ENCODE measurements around the gene ACVR2B. TPM values are rescaled to one million over a fixed set of nuclear protein-coding genes. Genes with fewer than 3 reads are reported as not detected.

The ACVR2B gene
- total and polyA plus RNA-seq, 7 experiments from 2014 or later, result 0.71 to 14.0 (median 7.5) TPM

- peaks cover 6 to 30% (median 13%) of the 10 kb centered on the region in 5 donors for H3K36me3 Mint-ChIP-seq
- ChIA-PET POLR2A (interaction anchor here (2.2 kb wide), 1 partner anchor 133 kb away, joined by 6 read pairs; no protein-coding TSS in a partner anchor), CTCF (interaction anchor here (0.7 to 4.1 kb wide), 3 partner anchors 103 to 361 kb away, joined by 3 to 60 read pairs (median 3); partner anchors contain the start of gene XYLB)
- H3K36me3 ChIP-seq (ENCODE audit: control insufficient read depth in 2 of 3, insufficient read depth in 3 of 3, low read length in 3 of 3), result peaks cover 3 to 34% (median 4%) of the 10 kb centered on the region in 3 experiments
- H3K27me3 Mint-ChIP-seq, result no peaks in the 10 kb centered on the region
- no peaks in the 10 kb centered on the region for H3K4me1 ChIP-seq (ENCODE audit: control insufficient read depth in 2 of 2, insufficient read depth in 2 of 2, low read length in 2 of 2)
- no peak for DNase-seq
- H3K27ac ChIP-seq (ENCODE audit: low read depth, low read length), result no peak overlapping the region
- intact Hi-C loops (cut with micrococcal nuclease), result loop anchor here (1.0 to 2.0 kb wide), 3 partner anchors 24 to 361 kb away; partner anchors contain the start of gene XYLB (in 1 of the 2)
- peaks cover 2 to 10% (median 6%) of the 10 kb centered on the region in 7 donors for H3K4me1 Mint-ChIP-seq
- ATAC-seq, result no peak
- no peak overlapping the region for H3K4me3 ChIP-seq (ENCODE audit: low read length)
- no peaks in the 10 kb centered on the region for H3K27me3 ChIP-seq (ENCODE audit: control insufficient read depth in 2 of 2, insufficient read depth in 2 of 2, low read length in 2 of 2)
- H3K9me3 Mint-ChIP-seq, result no peaks in the 10 kb centered on the region
- H3K4me3 Mint-ChIP-seq, result no peak overlapping the region
- H3K27ac Mint-ChIP-seq, result peak overlapping the region in 2 of 9 donors; percentile 10 to 42
- H3K9me3 ChIP-seq (ENCODE audit: control insufficient read depth in 2 of 3, low read length in 3 of 3), result no peaks in the 10 kb centered on the region
Observed at GRCh38 chr3:38478901-38479300, 25.2 kb downstream of the ACVR2B start.

- H3K36me3 ChIP-seq (ENCODE audit: control insufficient read depth in 2 of 3, insufficient read depth in 3 of 3, low read length in 3 of 3), result peaks cover 3 to 34% (median 4%) of the 10 kb centered on the region in 3 experiments
- H3K27me3 ChIP-seq (ENCODE audit: control insufficient read depth in 2 of 2, insufficient read depth in 2 of 2, low read length in 2 of 2), result no peaks in the 10 kb centered on the region
- H3K4me1 ChIP-seq (ENCODE audit: control insufficient read depth in 2 of 2, insufficient read depth in 2 of 2, low read length in 2 of 2), result no peaks in the 10 kb centered on the region
- CTCF ChIA-PET, result interaction anchor here (0.9 to 4.1 kb wide), 8 partner anchors 17 to 807 kb away, joined by 3 to 60 read pairs (median 5); partner anchors contain the start of genes EXOG and XYLB
- H3K4me3 ChIP-seq (ENCODE audit: low read length), result no peak overlapping the region
- Mint-ChIP-seq H3K4me1 (peaks cover 0 to 6% (median 2%) of the 10 kb centered on the region in 7 donors), H3K36me3 (peaks cover 6 to 32% (median 13%) of the 10 kb centered on the region in 5 donors), H3K27ac (peak overlapping the region in 4 of 9 donors; percentile 36 to 65 (median 50)), H3K4me3 (no peak overlapping the region), H3K27me3 (no peaks in the 10 kb centered on the region), H3K9me3 (no peaks in the 10 kb centered on the region)
- H3K27ac ChIP-seq (ENCODE audit: low read depth, low read length), result no peak overlapping the region
- intact Hi-C loops (cut with micrococcal nuclease), result loop anchor here (1.0 to 10.0 kb wide), 6 partner anchors 25 to 505 kb away; partner anchors contain the start of gene XYLB (in 2 of the 2)
- POLR2A ChIA-PET, result interaction anchor here (0.7 to 2.2 kb wide), 2 partner anchors 14 to 134 kb away, joined by 4 to 6 read pairs; no protein-coding TSS in a partner anchor
- DNase-seq, result peak in 8 of 9 donors; percentile 30 to 63 (median 44)
- no peaks in the 10 kb centered on the region for H3K9me3 ChIP-seq (ENCODE audit: control insufficient read depth in 2 of 3, low read length in 3 of 3)
- peak; percentile 79 for ATAC-seq
Observed at GRCh38 chr3:38479431-38480092, 25.9 kb downstream of the ACVR2B start.

- Mint-ChIP-seq H3K4me3 (no peak overlapping the region), H3K9me3 (no peaks in the 10 kb centered on the region), H3K36me3 (peaks cover 10 to 36% (median 13%) of the 10 kb centered on the region in 5 donors), H3K4me1 (peaks cover 0 to 5% (median 0%) of the 10 kb centered on the region in 7 donors), H3K27me3 (no peaks in the 10 kb centered on the region), H3K27ac (no peak overlapping the region)
- ChIA-PET POLR2A (interaction anchor here (0.7 to 2.2 kb wide), 2 partner anchors 14 to 134 kb away, joined by 4 to 6 read pairs; no protein-coding TSS in a partner anchor), CTCF (interaction anchor here (0.6 to 4.1 kb wide), 18 partner anchors 12 to 807 kb away, joined by 3 to 60 read pairs (median 3); partner anchors contain the start of genes EXOG and XYLB)
- H3K36me3 ChIP-seq (ENCODE audit: control insufficient read depth in 2 of 3, insufficient read depth in 3 of 3, low read length in 3 of 3), result peaks cover 3 to 34% (median 4%) of the 10 kb centered on the region in 3 experiments
- DNase-seq (no peak), ATAC-seq (no peak)
- H3K9me3 ChIP-seq (ENCODE audit: control insufficient read depth in 2 of 3, low read length in 3 of 3), result no peaks in the 10 kb centered on the region
- no peaks in the 10 kb centered on the region for H3K27me3 ChIP-seq (ENCODE audit: control insufficient read depth in 2 of 2, insufficient read depth in 2 of 2, low read length in 2 of 2)
- intact Hi-C loops (cut with micrococcal nuclease), result loop anchor here (1.0 to 10.0 kb wide), 6 partner anchors 25 to 506 kb away; partner anchors contain the start of gene XYLB (in 1 of the 2)
- H3K4me1 ChIP-seq (ENCODE audit: control insufficient read depth in 2 of 2, insufficient read depth in 2 of 2, low read length in 2 of 2), result no peaks in the 10 kb centered on the region
- no peak overlapping the region for H3K27ac ChIP-seq (ENCODE audit: low read depth, low read length)
- no peak overlapping the region for H3K4me3 ChIP-seq (ENCODE audit: low read length)
Observed at GRCh38 chr3:38480093-38480445, 26.4 kb downstream of the ACVR2B start.

- no peaks in the 10 kb centered on the region for H3K4me1 ChIP-seq (ENCODE audit: control insufficient read depth in 2 of 2, insufficient read depth in 2 of 2, low read length in 2 of 2)
- ATAC-seq (no peak), DNase-seq (no peak)
- ChIA-PET CTCF (interaction anchor here (0.6 to 4.1 kb wide), 15 partner anchors 9 to 806 kb away, joined by 3 to 60 read pairs (median 3); partner anchors contain the start of genes EXOG and XYLB), POLR2A (interaction anchor here (2.2 kb wide), 1 partner anchor 135 kb away, joined by 6 read pairs; no protein-coding TSS in a partner anchor)
- H3K9me3 ChIP-seq (ENCODE audit: control insufficient read depth in 2 of 3, low read length in 3 of 3), result no peaks in the 10 kb centered on the region
- no peak overlapping the region for H3K4me3 Mint-ChIP-seq
- H3K27me3 Mint-ChIP-seq, result no peaks in the 10 kb centered on the region
- peaks cover 3 to 34% (median 4%) of the 10 kb centered on the region in 3 experiments for H3K36me3 ChIP-seq (ENCODE audit: control insufficient read depth in 2 of 3, insufficient read depth in 3 of 3, low read length in 3 of 3)
- H3K27me3 ChIP-seq (ENCODE audit: control insufficient read depth in 2 of 2, insufficient read depth in 2 of 2, low read length in 2 of 2), result no peaks in the 10 kb centered on the region
- no peak overlapping the region for H3K27ac Mint-ChIP-seq
- no peaks in the 10 kb centered on the region for H3K9me3 Mint-ChIP-seq
- H3K36me3 Mint-ChIP-seq, result peaks cover 11 to 40% (median 13%) of the 10 kb centered on the region in 5 donors
- intact Hi-C loops (cut with micrococcal nuclease), result loop anchor here (1.0 to 10.0 kb wide), 6 partner anchors 26 to 507 kb away; partner anchors contain the start of gene XYLB (in 1 of the 2)
- H3K27ac ChIP-seq (ENCODE audit: low read depth, low read length), result no peak overlapping the region
- peaks cover 0 to 5% (median 0%) of the 10 kb centered on the region in 7 donors for H3K4me1 Mint-ChIP-seq
- H3K4me3 ChIP-seq (ENCODE audit: low read length), result no peak overlapping the region
Observed at GRCh38 chr3:38480930-38481329, 27.2 kb downstream of the ACVR2B start.

GRCh38 chr3:38482951-38483350 lies 29.3 kb downstream of the ACVR2B start:
- H3K4me3 Mint-ChIP-seq, result no peak overlapping the region
- peaks cover 3 to 34% (median 4%) of the 10 kb centered on the region in 3 experiments for H3K36me3 ChIP-seq (ENCODE audit: control insufficient read depth in 2 of 3, insufficient read depth in 3 of 3, low read length in 3 of 3)
- H3K9me3 Mint-ChIP-seq, result no peaks in the 10 kb centered on the region
- H3K27ac ChIP-seq (ENCODE audit: low read depth, low read length), result no peak overlapping the region
- DNase-seq (no peak), ATAC-seq (no peak)
- H3K36me3 Mint-ChIP-seq, result peaks cover 11 to 40% (median 13%) of the 10 kb centered on the region in 5 donors
- H3K4me1 ChIP-seq (ENCODE audit: control insufficient read depth in 2 of 2, insufficient read depth in 2 of 2, low read length in 2 of 2), result no peaks in the 10 kb centered on the region
- intact Hi-C loops (cut with micrococcal nuclease), result loop anchor here in 1 of 2 donors (10.0 kb wide), 1 partner anchor 228 kb away; no protein-coding TSS in a partner anchor
- no peaks in the 10 kb centered on the region for H3K9me3 ChIP-seq (ENCODE audit: control insufficient read depth in 2 of 3, low read length in 3 of 3)
- H3K4me1 Mint-ChIP-seq, result peaks cover 0 to 9% (median 0%) of the 10 kb centered on the region in 7 donors
- H3K27me3 ChIP-seq (ENCODE audit: control insufficient read depth in 2 of 2, insufficient read depth in 2 of 2, low read length in 2 of 2), result no peaks in the 10 kb centered on the region
- H3K27me3 Mint-ChIP-seq, result no peaks in the 10 kb centered on the region
- H3K4me3 ChIP-seq (ENCODE audit: low read length), result no peak overlapping the region
- ChIA-PET CTCF (interaction anchor here (0.6 kb wide), 1 partner anchor 15 kb away, joined by 5 read pairs; no protein-coding TSS in a partner anchor), POLR2A (no interaction called here)
- no peak overlapping the region for H3K27ac Mint-ChIP-seq

DNA sequence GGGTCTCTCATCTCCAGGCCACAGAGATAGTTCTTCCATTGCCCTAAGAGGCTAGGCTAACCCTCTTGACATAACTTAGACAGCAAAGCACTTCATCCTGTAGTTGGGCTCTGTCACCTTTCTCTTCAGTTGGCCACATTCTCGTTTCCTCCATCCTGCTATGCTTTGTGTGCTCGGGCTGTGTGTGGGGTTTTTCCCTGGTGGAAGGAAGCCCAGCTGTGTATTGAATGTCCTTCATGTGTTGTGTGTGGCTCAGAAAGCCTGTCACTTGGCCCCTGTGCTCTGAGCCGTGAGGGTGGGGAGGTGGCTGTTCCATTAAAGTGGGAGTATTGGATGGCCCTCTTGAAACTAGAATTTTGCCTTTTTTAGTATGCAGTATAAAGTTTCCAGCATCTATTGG lies 33.6 kb downstream of the ACVR2B start:
- DNase-seq, result no peak
- Mint-ChIP-seq H3K9me3 (no peaks in the 10 kb centered on the region), H3K4me3 (no peak overlapping the region), H3K27ac (peak overlapping the region in 1 of 9 donors; percentile 5), H3K4me1 (peaks cover 0 to 7% (median 0%) of the 10 kb centered on the region in 7 donors), H3K27me3 (no peaks in the 10 kb centered on the region), H3K36me3 (peaks cover 6 to 22% (median 11%) of the 10 kb centered on the region in 5 donors)
- no peaks in the 10 kb centered on the region for H3K4me1 ChIP-seq (ENCODE audit: control insufficient read depth in 2 of 2, insufficient read depth in 2 of 2, low read length in 2 of 2)
- H3K36me3 ChIP-seq (ENCODE audit: control insufficient read depth in 2 of 3, insufficient read depth in 3 of 3, low read length in 3 of 3), result peaks cover 0 to 13% (median 4%) of the 10 kb centered on the region in 3 experiments
- H3K27me3 ChIP-seq (ENCODE audit: control insufficient read depth in 2 of 2, insufficient read depth in 2 of 2, low read length in 2 of 2), result no peaks in the 10 kb centered on the region
- no peak overlapping the region for H3K27ac ChIP-seq (ENCODE audit: low read depth, low read length)
- intact Hi-C loops (cut with micrococcal nuclease), result loop anchor here in 1 of 2 donors (10.0 kb wide), 1 partner anchor 233 kb away; no protein-coding TSS in a partner anchor
- no peaks in the 10 kb centered on the region for H3K9me3 ChIP-seq (ENCODE audit: control insufficient read depth in 2 of 3, low read length in 3 of 3)
- POLR2A ChIA-PET, result no interaction called here
- no peak overlapping the region for H3K4me3 ChIP-seq (ENCODE audit: low read length)
- ATAC-seq, result no peak
- CTCF ChIA-PET, result no interaction called here
